ENCODE data around the gene STIP1. TPM values are rescaled to one million over a fixed set of nuclear protein-coding genes. Genes with fewer than 3 reads are reported as not detected.

The STIP1 gene
- total RNA-seq, 1 experiment from 2014 or later = 338 TPM

- Histone ChIP-seq H3K27ac (ENCODE audit: insufficient read length, low read depth, low read length) (no peak overlapping the region), H3K4ac (ENCODE audit: low read depth, low read length) (no peak overlapping the region), H3K9me3 (ENCODE audit: control insufficient read depth, low read depth, low read length) (no peaks in the 10 kb centered on the region), H4K20me1 (ENCODE audit: control insufficient read depth, insufficient read depth, insufficient read length) (no peaks in the 10 kb centered on the region), H3K79me2 (ENCODE audit: insufficient read depth, low read length) (no peaks in the 10 kb centered on the region), H3K56ac (ENCODE audit: insufficient read length, low read depth, low read length) (no peak overlapping the region), H2BK5ac (ENCODE audit: insufficient read length, low read length) (no peak overlapping the region), H3K18ac (ENCODE audit: insufficient read length, low read depth, low read length) (no peak overlapping the region), H3K27me3 (ENCODE audit: insufficient read depth, low read length) (no peaks in the 10 kb centered on the region), H3T11ph (ENCODE audit: low read length) (no peak overlapping the region), H2BK120ac (ENCODE audit: low read depth, low read length, poor library complexity, severe bottlenecking) (no peak overlapping the region), H4K91ac (ENCODE audit: insufficient read length, low read depth, low read length) (no peak overlapping the region), H3K79me1 (ENCODE audit: insufficient read depth, low read depth, low read length, poor library complexity, severe bottlenecking) (no peaks in the 10 kb centered on the region), H3K4me2 (ENCODE audit: insufficient read depth, insufficient read length, low read length) (no peak overlapping the region), H2BK12ac (ENCODE audit: insufficient read length, low read depth, low read length) (no peak overlapping the region), H2AK5ac (ENCODE audit: insufficient read length, low read length) (no peak overlapping the region), H3K9ac (ENCODE audit: extremely low read depth, insufficient read length, low read length) (no peak overlapping the region), H3K14ac (ENCODE audit: insufficient read depth, low read length) (no peak overlapping the region), H3K4me1 (ENCODE audit: insufficient read depth, low read length) (no peaks in the 10 kb centered on the region), H3K23me2 (ENCODE audit: insufficient read length, low read depth, low read length, poor library complexity, severe bottlenecking) (no peaks in the 10 kb centered on the region), H4K5ac (ENCODE audit: insufficient read length, low read depth, low read length) (no peak overlapping the region), H2BK15ac (ENCODE audit: low read depth, low read length) (no peak overlapping the region), H4K8ac (replicated peaks; ENCODE audit: insufficient read length, low read depth, low read length) (no peak overlapping the region), H3K23ac (ENCODE audit: insufficient read length, low read depth, low read length) (no peak overlapping the region), H2AFZ (ENCODE audit: low read length) (no peak overlapping the region), H2BK20ac (ENCODE audit: low read depth, low read length, poor library complexity, severe bottlenecking) (no peak overlapping the region)
- no peak for DNase-seq
- Mint-ChIP-seq H3K4me3 (peak overlapping the region in 1 of 2 experiments; percentile 16; a peak in 1 of 5 replicates), H3K36me3 (ENCODE audit: insufficient read depth in 1 of 3, low read depth in 3 of 3) (peaks cover 43 to 81% (median 72%) of the 10 kb centered on the region in 3 experiments; a peak in 6 of 7 replicates), H3K9me3 (no peaks in the 10 kb centered on the region; a peak in 1 of 5 replicates), H3K27ac (peak overlapping the region; percentile 62 to 91 (median 88); a peak in 4 of 7 replicates), H3K27me3 (ENCODE audit: low read depth) (no peaks in the 10 kb centered on the region), H3K4me1 (peaks cover 13 to 14% of the 10 kb centered on the region in 2 experiments)
- no peak for TF ChIP-seq CTCF (conservative IDR thresholded peaks at IDR 0.05)
- WGBS (ENCODE audit: extremely low coverage, insufficient read length, low lambda C conversion rate) = no CpG with 5 or more reads among the region's 16 CpGs
These were observed 18.1 kb downstream of the STIP1 start for GRCh38 chr11:64204080-64204440.

All from H9 (cell line).